ENCODE data around the gene PAF1.

GRCh38 chr19:39341129-39341718, 49.7 kb downstream of the PAF1 start:
- no peak for TF ChIP-seq POLR2A (IDR thresholded peaks at IDR 0.05; ENCODE audit: low read depth, low read length)
- TF ChIP-seq POLR2AphosphoS5 (IDR thresholded peaks at IDR 0.05; ENCODE audit: low read depth, low read length), result no peak
